Sigmoid colon (tissue), 4 donors: ENCODE data around the gene MYO1H.

ENCODE experiments used
- CTCF ChIP-seq, 4 experiments: fragments of 450-650 bp in 3 of 4; fragments of 200-600 bp in 1 of 4; IDR thresholded peaks; one replicate each; pipeline ENCODE4 v1.5.1; 2016 to 2019; ENCODE audit warnings: antibody characterized with exemption in 4 of 4, mild to moderate bottlenecking in 3 of 4, moderate library complexity in 2 of 4
- EP300 ChIP-seq, 4 donors: sonication (generic); formaldehyde crosslinking; IDR thresholded peaks; one replicate each; pipeline ENCODE4 v1.6.1; 2017; ENCODE audit warnings: antibody characterized with exemption in 4 of 4
- POLR2A ChIP-seq, 2 donors: fragments of 450-650 bp; IDR thresholded peaks; one replicate each; pipeline ENCODE4 v1.6.1; 2016; ENCODE audit warnings: antibody characterized with exemption in 2 of 2, mild to moderate bottlenecking in 2 of 2, moderate library complexity in 2 of 2
- POLR2AphosphoS5 ChIP-seq, 4 donors: sonication (generic); formaldehyde crosslinking; IDR thresholded peaks; one replicate each; pipeline ENCODE4 v1.6.1; 2017; ENCODE audit warnings: antibody characterized with exemption in 4 of 4

- TF ChIP-seq POLR2AphosphoS5 (IDR thresholded peaks at IDR 0.05) (no peak), EP300 (IDR thresholded peaks at IDR 0.05) (no peak), POLR2A (IDR thresholded peaks at IDR 0.05) (no peak), CTCF (IDR thresholded peaks at IDR 0.05) (no peak)
These were observed 144.0 kb downstream of the MYO1H start for GRCh38 chr12:109491671-109492070.
